Activated CD8-positive, alpha-beta T cell treated with anti-CD3 and anti-CD28 coated beads for 36 hours (primary cell): ENCODE measurements around the gene PRPF19. TPM values are rescaled to one million over a fixed set of nuclear protein-coding genes. Genes with fewer than 3 reads are reported as not detected.

Experiments used
- ATAC-seq: fragments of 200-7000 bp; cut with Tn5 transposase; one replicate; pipeline ENCODE4 v1.10.0; 2021; ENCODE audit warnings: mild to moderate bottlenecking, moderate library complexity
- CTCF ChIA-PET: fragments of 350-600 bp; sonication (Branson Sonifier 250); formaldehyde crosslinking; loops from one replicate; lab custom pipeline; 2021; ENCODE audit warnings: antibody characterized with exemption; lab: Charles Lee
- POLR2A ChIA-PET: fragments of 350-600 bp; sonication (Branson Sonifier 250); formaldehyde crosslinking; loops from one replicate; lab custom pipeline; 2021; ENCODE audit warnings: antibody characterized with exemption; lab: Charles Lee
- DNase-seq: peaks from one replicate; pipeline ENCODE4 v3.0.0-alpha.2; 2020
- H3K27ac Mint-ChIP-seq: one replicate; pipeline ENCODE4 v1.8.0; 2021; ENCODE audit warnings: mild to moderate bottlenecking, mixed read lengths
- H3K27me3 Mint-ChIP-seq: one replicate; pipeline ENCODE4 v1.8.0; 2021; ENCODE audit warnings: mixed read lengths
- H3K36me3 Mint-ChIP-seq: one replicate; pipeline ENCODE4 v1.8.0; 2021; ENCODE audit warnings: low read depth, mixed read lengths
- H3K4me1 Mint-ChIP-seq: one replicate; pipeline ENCODE4 v1.8.0; 2021; ENCODE audit warnings: low read depth, mixed read lengths
- H3K4me3 Mint-ChIP-seq: one replicate; pipeline ENCODE4 v1.8.0; 2021; ENCODE audit warnings: mild to moderate bottlenecking, moderate library complexity, mixed read lengths
- H3K9me3 Mint-ChIP-seq: one replicate; pipeline ENCODE4 v1.8.0; 2021; ENCODE audit warnings: mixed read lengths
- CTCF ChIP-seq: fragments of 200-600 bp; IDR thresholded peaks from one replicate; pipeline ENCODE4 v1.8.0; 2022; ENCODE audit warnings: antibody characterized with exemption, mild to moderate bottlenecking
- intact Hi-C: fragments of 100-400 bp; cut with micrococcal nuclease; formaldehyde crosslinking; loops from one replicate; pipeline ENCODE4 v1.10.0; 2022
- total RNA-seq, 2 experiments: library from RNA; stranded (reverse); gene quantifications; one replicate each; pipeline ENCODE4 v1.2.3, GENCODE V29; 2021

The PRPF19 gene
- total RNA-seq, 2 experiments from 2014 or later: 142 to 150 TPM

GRCh38 chr11:60922906-60923305 lies 16.5 kb upstream of the PRPF19 start:
- no peak for TF ChIP-seq CTCF
- Mint-ChIP-seq H3K9me3 (no peaks in the 10 kb centered on the region), H3K27ac (no peak overlapping the region)

GRCh38 chr11:60921777-60922335 lies 15.5 kb upstream of the PRPF19 start:
- peaks cover 46% of the 10 kb centered on the region for H3K4me1 Mint-ChIP-seq
- ATAC-seq: no peak
- no peak for TF ChIP-seq CTCF
- CTCF ChIA-PET: no interaction called here
- no peak for DNase-seq
- peaks cover 9% of the 10 kb centered on the region for H3K27me3 Mint-ChIP-seq
- no peaks in the 10 kb centered on the region for H3K9me3 Mint-ChIP-seq
- intact Hi-C loops: no loop called here
- H3K4me3 Mint-ChIP-seq: no peak overlapping the region
- POLR2A ChIA-PET: interaction anchor here (0.9 to 1.2 kb wide), 3 partner anchors 10 to 191 kb away, joined by 3 read pairs; no protein-coding TSS in a partner anchor
- H3K27ac Mint-ChIP-seq: no peak overlapping the region
- peaks cover 44% of the 10 kb centered on the region for H3K36me3 Mint-ChIP-seq

More at GRCh38 chr11:60922906-60923305, 16.5 kb upstream of the PRPF19 start:
- ChIA-PET CTCF (interaction anchor here (1.4 kb wide), 1 partner anchor 8 kb away, joined by 7 read pairs; no protein-coding TSS in a partner anchor), POLR2A (interaction anchor here (0.9 to 1.7 kb wide), 2 partner anchors 9 to 17 kb away, joined by 3 to 9 read pairs; partner anchors contain the start of gene PRPF19)
- Mint-ChIP-seq H3K4me3 (no peak overlapping the region), H3K4me1 (peaks cover 40% of the 10 kb centered on the region), H3K27me3 (peaks cover 9% of the 10 kb centered on the region), H3K36me3 (peaks cover 37% of the 10 kb centered on the region)
- DNase-seq (no peak), ATAC-seq (no peak)
- intact Hi-C loops: no loop called here

GRCh38 chr11:60921259-60921658 lies 14.9 kb upstream of the PRPF19 start:
- no peak for TF ChIP-seq CTCF
- POLR2A ChIA-PET: interaction anchor here (1.2 kb wide), 2 partner anchors 26 to 192 kb away, joined by 3 read pairs; no protein-coding TSS in a partner anchor
- H3K36me3 Mint-ChIP-seq: peaks cover 47% of the 10 kb centered on the region
- no peak overlapping the region for H3K27ac Mint-ChIP-seq
- intact Hi-C loops: no loop called here
- H3K4me1 Mint-ChIP-seq: peaks cover 51% of the 10 kb centered on the region
- no peaks in the 10 kb centered on the region for H3K9me3 Mint-ChIP-seq
- peaks cover 9% of the 10 kb centered on the region for H3K27me3 Mint-ChIP-seq
- CTCF ChIA-PET: interaction anchor here (2.0 kb wide), 1 partner anchor 48 kb away, joined by 5 read pairs; no protein-coding TSS in a partner anchor
- H3K4me3 Mint-ChIP-seq: no peak overlapping the region
- no peak for DNase-seq
- no peak for ATAC-seq

- CTCF ChIA-PET: interaction anchor here (2.0 kb wide), 1 partner anchor 50 kb away, joined by 5 read pairs; no protein-coding TSS in a partner anchor
- ATAC-seq: no peak
- no peak for TF ChIP-seq CTCF
- Mint-ChIP-seq H3K4me1 (peaks cover 50% of the 10 kb centered on the region), H3K9me3 (no peaks in the 10 kb centered on the region), H3K36me3 (peaks cover 52% of the 10 kb centered on the region), H3K27ac (no peak overlapping the region), H3K27me3 (no peaks in the 10 kb centered on the region), H3K4me3 (no peak overlapping the region)
- POLR2A ChIA-PET: interaction anchor here (0.7 kb wide), 1 partner anchor 102 kb away, joined by 3 read pairs; no protein-coding TSS in a partner anchor
- intact Hi-C loops: loop anchor here (5.0 kb wide), 1 partner anchor 267 kb away; no protein-coding TSS in a partner anchor
- DNase-seq: no peak
These were observed 13.6 kb upstream of the PRPF19 start for GRCh38 chr11:60919956-60920355.

- peaks cover 54% of the 10 kb centered on the region for H3K36me3 Mint-ChIP-seq
- POLR2A ChIA-PET: interaction anchor here (0.6 to 1.3 kb wide), 6 partner anchors 13 to 126 kb away, joined by 3 read pairs; no protein-coding TSS in a partner anchor
- CTCF ChIA-PET: interaction anchor here (1.2 to 2.0 kb wide), 3 partner anchors 9 to 88 kb away, joined by 3 to 5 read pairs (median 5); no protein-coding TSS in a partner anchor
These were observed 12.9 kb upstream of the PRPF19 start for GRCh38 chr11:60919320-60919719.

More at GRCh38 chr11:60919320-60919719, 12.9 kb upstream of the PRPF19 start:
- Mint-ChIP-seq H3K4me3 (no peak overlapping the region), H3K27ac (no peak overlapping the region), H3K27me3 (no peaks in the 10 kb centered on the region), H3K4me1 (peaks cover 49% of the 10 kb centered on the region), H3K9me3 (no peaks in the 10 kb centered on the region)
- no peak for TF ChIP-seq CTCF
- intact Hi-C loops: loop anchor here (5.0 kb wide), 1 partner anchor 268 kb away; no protein-coding TSS in a partner anchor
- no peak for DNase-seq
- ATAC-seq: no peak
